ENCODE results near the gene ENPP5. TPM values are rescaled to one million over a fixed set of nuclear protein-coding genes. Genes with fewer than 3 reads are reported as not detected.

The ENPP5 gene
- total and polyA plus RNA-seq, 2 of the 4 experiments (the other 2 are of a cell fraction): under 0.01 TPM; not detected in 1

DNA sequence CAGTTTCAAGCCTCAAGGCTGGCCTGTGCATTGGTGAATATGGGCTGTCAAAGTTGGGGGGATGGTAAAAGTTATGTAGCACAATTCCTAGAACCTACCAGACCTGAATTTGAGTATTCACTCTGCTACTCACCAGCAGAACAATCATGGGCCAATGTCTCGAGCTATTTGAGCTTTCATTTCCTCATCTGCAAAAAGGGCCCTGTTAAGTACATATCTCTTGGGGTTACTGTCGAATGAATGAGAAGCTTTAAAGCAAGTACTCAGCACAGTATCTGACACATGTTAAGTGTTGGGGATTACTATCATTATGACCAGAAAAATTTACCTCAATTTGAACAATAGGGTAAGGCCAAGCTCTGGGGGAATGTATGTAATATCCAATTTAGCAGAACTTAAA is 54.5 kb downstream of the ENPP5 start:
- no peak overlapping the region for H2BK15ac ChIP-seq (ENCODE audit: low read depth, low read length)
- no peak overlapping the region for H3K18ac ChIP-seq (ENCODE audit: low read depth, low read length)
- no peak overlapping the region for H4K5ac ChIP-seq (ENCODE audit: low read depth, low read length)
- H3K4me3 ChIP-seq (ENCODE audit: insufficient read depth, low read depth, low read length): no peak overlapping the region
- DNase-seq: no peak
- dilution Hi-C loops (cut with HindIII; ENCODE audit: low sequenced_read_pairs, unreplicated experiment): no loop called here
- no peaks in the 10 kb centered on the region for H3K79me1 ChIP-seq (ENCODE audit: low read depth in 1 of 2, low read length in 2 of 2)
- H3K14ac ChIP-seq (replicated peaks; ENCODE audit: low read depth, low read length): no peak overlapping the region
- no peak overlapping the region for H2BK20ac ChIP-seq (ENCODE audit: low read depth, low read length)
- no peaks in the 10 kb centered on the region for H3K4me1 ChIP-seq (ENCODE audit: control insufficient read depth, insufficient read depth, low read length)
- no peak overlapping the region for H3K9ac ChIP-seq (ENCODE audit: low read depth, low read length)
- ATAC-seq (ENCODE audit: low read depth): no peak
- no peak overlapping the region for H3K23ac ChIP-seq (ENCODE audit: low read depth, low read length)
- H3K4me2 ChIP-seq (ENCODE audit: low read depth, low read length): no peak overlapping the region
- BruUV-seq (replicated peaks): no TSS peak
- ChIA-PET CTCF (no interaction called here), POLR2A (ENCODE audit: unreplicated experiment) (no interaction called here)
- H3K36me3 ChIP-seq (ENCODE audit: control insufficient read depth, insufficient read depth, low read length): no peaks in the 10 kb centered on the region
- no peak overlapping the region for H2AK5ac ChIP-seq (ENCODE audit: low read depth, low read length)
- intact Hi-C loops (cut with micrococcal nuclease): no loop called here
- H3K56ac ChIP-seq (ENCODE audit: extremely low read depth, insufficient read depth, low read length): no peak overlapping the region
- no peaks in the 10 kb centered on the region for H4K20me1 ChIP-seq (ENCODE audit: insufficient read depth, low read length)
- H2AFZ ChIP-seq (replicated peaks; ENCODE audit: low read length, poor library complexity): no peak overlapping the region
- no peaks in the 10 kb centered on the region for H3K9me1 ChIP-seq (ENCODE audit: insufficient read depth, low read length)
- WGBS, 2 experiments (ENCODE audit: extremely low coverage in 2 of 2, insufficient read length in 1 of 2): no CpG with 5 or more reads among the region's 2 CpGs
- H3K27ac ChIP-seq (ENCODE audit: insufficient read depth, low read length): no peak overlapping the region
- H4K91ac ChIP-seq (ENCODE audit: insufficient read depth, low read depth, low read length): no peak overlapping the region
- no peak overlapping the region for H3K4ac ChIP-seq (ENCODE audit: low read depth, low read length)
- H2BK120ac ChIP-seq (ENCODE audit: low read depth, low read length): no peak overlapping the region
- TF ChIP-seq, protein P1, sequence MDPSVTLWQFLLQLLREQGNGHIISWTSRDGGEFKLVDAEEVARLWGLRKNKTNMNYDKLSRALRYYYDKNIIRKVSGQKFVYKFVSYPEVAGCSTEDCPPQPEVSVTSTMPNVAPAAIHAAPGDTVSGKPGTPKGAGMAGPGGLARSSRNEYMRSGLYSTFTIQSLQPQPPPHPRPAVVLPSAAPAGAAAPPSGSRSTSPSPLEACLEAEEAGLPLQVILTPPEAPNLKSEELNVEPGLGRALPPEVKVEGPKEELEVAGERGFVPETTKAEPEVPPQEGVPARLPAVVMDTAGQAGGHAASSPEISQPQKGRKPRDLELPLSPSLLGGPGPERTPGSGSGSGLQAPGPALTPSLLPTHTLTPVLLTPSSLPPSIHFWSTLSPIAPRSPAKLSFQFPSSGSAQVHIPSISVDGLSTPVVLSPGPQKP (IDR thresholded peaks at IDR 0.05; ENCODE audit: borderline replicate concordance, low read depth, low read length): no peak
- no peak overlapping the region for H2AK9ac ChIP-seq (replicated peaks; ENCODE audit: low read depth, low read length, poor library complexity)
- no peak overlapping the region for H4K8ac ChIP-seq (ENCODE audit: low read depth in 2 of 2, low read length in 2 of 2)
- H2BK5ac ChIP-seq (ENCODE audit: low read depth, low read length, poor library complexity, severe bottlenecking): no peak overlapping the region
- in situ Hi-C loops (cut with MboI; ENCODE audit: low sequenced_read_pairs): no loop called here
- H3K9me3 ChIP-seq (ENCODE audit: control insufficient read depth, insufficient read depth, low read length): no peaks in the 10 kb centered on the region
- no peaks in the 10 kb centered on the region for H3K27me3 ChIP-seq (ENCODE audit: control insufficient read depth, insufficient read depth, low read length)
